ENCODE data around the gene SEM1. TPM values are rescaled to one million over a fixed set of nuclear protein-coding genes. Genes with fewer than 3 reads are reported as not detected.
"Not testable (repeated sequence)": the region's sequence is repeated elsewhere in the genome, so short reads cannot be mapped to it uniquely, and the experiment has no call there.

The SEM1 gene
- 171 TPM for polyA plus RNA-seq (2013, experiment 1 of 2)
- 206 TPM for polyA plus RNA-seq (2013, experiment 2 of 2)

- peaks cover 23% of the 10 kb centered on the region for H3K36me3 ChIP-seq (ENCODE audit: insufficient read depth, low read length)
- H3K9me3 ChIP-seq (ENCODE audit: insufficient read depth, low read depth, low read length) = peaks cover 13% of the 10 kb centered on the region; the same call in 1 of the 2 replicates
- H3K9ac ChIP-seq (ENCODE audit: low read depth, low read length) = peak within 1 kb of the TSS; percentile 89
- H3K4me3 ChIP-seq (ENCODE audit: low read length) = peak within 1 kb of the TSS; percentile 81
- no peaks in the 10 kb centered on the region for H3K27me3 ChIP-seq (ENCODE audit: insufficient read depth, low read length)
- peaks cover 11% of the 10 kb centered on the region for H3K4me1 ChIP-seq (ENCODE audit: insufficient read depth, low read length)
- WGBS = 7% methylated on average over 45 of the region's 46 CpGs
- peak within 1 kb of the TSS; percentile 81 for H3K27ac ChIP-seq (ENCODE audit: low read depth, low read length)
Observed at GRCh38 chr7:96709381-96710228, at the start of gene SEM1. SEM1 (minus strand) TSS chr7:96709846; CDS start chr7:96709763, 83 bp downstream.

GRCh38 chr7:96757880-96758279, 48.2 kb upstream of the SEM1 start:
- 92% methylated on average over 1 of the region's 1 CpG for WGBS
- H3K9ac ChIP-seq (ENCODE audit: low read depth, low read length); H3K4me1 ChIP-seq (ENCODE audit: insufficient read depth, low read length); H3K9me3 ChIP-seq (ENCODE audit: insufficient read depth, low read depth, low read length); H3K27me3 ChIP-seq (ENCODE audit: insufficient read depth, low read length); H3K36me3 ChIP-seq (ENCODE audit: insufficient read depth, low read length); H3K4me3 ChIP-seq (ENCODE audit: low read length); H3K27ac ChIP-seq (ENCODE audit: low read depth, low read length): not testable (repeated sequence)

- Histone ChIP-seq H3K9ac (ENCODE audit: low read depth, low read length) (no peak overlapping the region), H3K4me1 (ENCODE audit: insufficient read depth, low read length) (no peaks in the 10 kb centered on the region), H3K27ac (ENCODE audit: low read depth, low read length) (no peak overlapping the region), H3K27me3 (ENCODE audit: insufficient read depth, low read length) (no peaks in the 10 kb centered on the region), H3K9me3 (ENCODE audit: insufficient read depth, low read depth, low read length) (no peaks in the 10 kb centered on the region), H3K36me3 (ENCODE audit: insufficient read depth, low read length) (no peaks in the 10 kb centered on the region), H3K4me3 (ENCODE audit: low read length) (no peak overlapping the region)
- 87% methylated on average over 1 of the region's 2 CpGs for WGBS
Observed at GRCh38 chr7:96747418-96747940, 37.8 kb upstream of the SEM1 start.

- 51% methylated on average over 4 of the region's 4 CpGs for WGBS
- Histone ChIP-seq H3K27me3 (ENCODE audit: insufficient read depth, low read length) (no peaks in the 10 kb centered on the region), H3K9ac (ENCODE audit: low read depth, low read length) (no peak overlapping the region), H3K27ac (ENCODE audit: low read depth, low read length) (no peak overlapping the region), H3K4me1 (ENCODE audit: insufficient read depth, low read length) (peaks cover 18% of the 10 kb centered on the region), H3K4me3 (ENCODE audit: low read length) (no peak overlapping the region), H3K36me3 (ENCODE audit: insufficient read depth, low read length) (no peaks in the 10 kb centered on the region), H3K9me3 (ENCODE audit: insufficient read depth, low read depth, low read length) (no peaks in the 10 kb centered on the region)
Observed at GRCh38 chr7:96740130-96740529, 30.5 kb upstream of the SEM1 start.

GRCh38 chr7:96739609-96740008, 30.0 kb upstream of the SEM1 start:
- no peak overlapping the region for H3K9ac ChIP-seq (ENCODE audit: low read depth, low read length)
- H3K27me3 ChIP-seq (ENCODE audit: insufficient read depth, low read length) = no peaks in the 10 kb centered on the region
- no peaks in the 10 kb centered on the region for H3K36me3 ChIP-seq (ENCODE audit: insufficient read depth, low read length)
- H3K9me3 ChIP-seq (ENCODE audit: insufficient read depth, low read depth, low read length) = no peaks in the 10 kb centered on the region
- WGBS = 7% methylated on average over 1 of the region's 1 CpG
- no peak overlapping the region for H3K27ac ChIP-seq (ENCODE audit: low read depth, low read length)
- peaks cover 18% of the 10 kb centered on the region for H3K4me1 ChIP-seq (ENCODE audit: insufficient read depth, low read length)
- H3K4me3 ChIP-seq (ENCODE audit: low read length) = no peak overlapping the region

DNA sequence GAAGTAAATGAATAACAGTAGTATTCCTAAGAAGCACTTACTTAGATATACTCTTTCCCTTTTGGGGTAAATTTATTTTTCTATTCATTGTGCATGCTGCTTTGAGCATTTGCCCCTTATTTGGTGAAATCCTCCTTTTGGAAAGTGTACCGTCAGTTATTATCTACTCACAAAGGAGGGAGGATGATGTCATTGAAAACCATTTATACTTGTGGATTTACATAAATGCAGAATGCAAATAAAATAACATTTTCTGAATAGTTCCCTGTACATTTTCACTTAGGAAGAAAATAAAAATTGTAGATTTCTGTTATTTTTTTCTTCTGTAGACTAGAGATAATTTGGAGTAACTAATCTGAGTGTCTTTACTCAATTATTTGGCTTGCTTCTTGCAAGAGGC, 29.5 kb upstream of the SEM1 start:
- H3K27ac ChIP-seq (ENCODE audit: low read depth, low read length) = no peak overlapping the region
- no peak overlapping the region for H3K4me3 ChIP-seq (ENCODE audit: low read length)
- no peaks in the 10 kb centered on the region for H3K9me3 ChIP-seq (ENCODE audit: insufficient read depth, low read depth, low read length)
- peaks cover 18% of the 10 kb centered on the region for H3K4me1 ChIP-seq (ENCODE audit: insufficient read depth, low read length)
- WGBS = no CpG with 5 or more reads among the region's 1 CpG
- H3K36me3 ChIP-seq (ENCODE audit: insufficient read depth, low read length) = no peaks in the 10 kb centered on the region
- H3K27me3 ChIP-seq (ENCODE audit: insufficient read depth, low read length) = no peaks in the 10 kb centered on the region
- H3K9ac ChIP-seq (ENCODE audit: low read depth, low read length) = no peak overlapping the region

DNA sequence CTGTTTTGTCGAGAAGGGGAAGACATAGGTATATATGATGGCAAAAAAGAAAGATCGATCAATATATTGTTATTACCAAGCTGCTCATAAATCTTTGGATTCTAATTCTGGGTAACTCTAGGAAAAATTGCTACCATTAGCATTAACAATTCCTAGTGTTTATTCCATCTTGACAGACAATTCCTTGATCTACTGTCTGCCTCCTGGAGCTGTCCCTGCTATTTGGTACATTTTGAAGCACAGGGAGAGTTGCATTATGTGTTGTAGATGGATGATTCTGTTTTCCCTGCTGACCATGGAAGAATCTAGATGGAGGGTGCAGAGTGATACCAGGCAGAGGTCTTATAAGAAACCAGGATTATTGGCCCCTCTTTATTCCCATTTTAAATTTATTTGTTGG, 29.1 kb upstream of the SEM1 start:
- H3K36me3 ChIP-seq (ENCODE audit: insufficient read depth, low read length) = no peaks in the 10 kb centered on the region
- no peak overlapping the region for H3K27ac ChIP-seq (ENCODE audit: low read depth, low read length)
- H3K9ac ChIP-seq (ENCODE audit: low read depth, low read length) = no peak overlapping the region
- 100% methylated on average over 2 of the region's 2 CpGs for WGBS
- H3K27me3 ChIP-seq (ENCODE audit: insufficient read depth, low read length) = no peaks in the 10 kb centered on the region
- no peaks in the 10 kb centered on the region for H3K9me3 ChIP-seq (ENCODE audit: insufficient read depth, low read depth, low read length)
- peaks cover 18% of the 10 kb centered on the region for H3K4me1 ChIP-seq (ENCODE audit: insufficient read depth, low read length)
- no peak overlapping the region for H3K4me3 ChIP-seq (ENCODE audit: low read length)

GRCh38 chr7:96737545-96738050, 28.0 kb upstream of the SEM1 start:
- Histone ChIP-seq H3K9ac (ENCODE audit: low read depth, low read length) (no peak overlapping the region), H3K36me3 (ENCODE audit: insufficient read depth, low read length) (no peaks in the 10 kb centered on the region), H3K27me3 (ENCODE audit: insufficient read depth, low read length) (no peaks in the 10 kb centered on the region), H3K4me3 (ENCODE audit: low read length) (no peak overlapping the region), H3K27ac (ENCODE audit: low read depth, low read length) (no peak overlapping the region), H3K4me1 (ENCODE audit: insufficient read depth, low read length) (peaks cover 18% of the 10 kb centered on the region), H3K9me3 (ENCODE audit: insufficient read depth, low read depth, low read length) (no peaks in the 10 kb centered on the region)
- 94% methylated on average over 1 of the region's 3 CpGs for WGBS

DNA sequence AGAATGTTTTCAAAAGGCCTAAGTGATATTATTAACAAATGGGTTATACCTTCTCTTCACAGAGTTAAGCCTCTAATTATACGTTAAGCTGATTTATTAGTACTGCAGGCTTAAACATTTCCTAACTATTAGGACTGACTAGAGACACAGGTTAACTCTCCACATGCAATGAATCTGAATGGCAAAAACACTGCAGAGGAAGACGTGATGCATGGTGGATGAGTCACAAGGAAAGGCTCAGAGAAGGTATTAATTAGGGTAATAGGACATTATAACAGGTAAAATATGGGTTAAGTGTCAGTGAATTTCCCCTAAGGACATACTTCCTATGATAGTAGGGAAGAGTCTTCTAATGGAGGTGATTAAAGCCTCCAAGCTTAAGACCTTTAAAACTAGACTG, 24.7 kb upstream of the SEM1 start:
- Histone ChIP-seq H3K4me1 (ENCODE audit: insufficient read depth, low read length) (peaks cover 5% of the 10 kb centered on the region; the same call in 1 of the 2 replicates), H3K9me3 (ENCODE audit: insufficient read depth, low read depth, low read length) (no peaks in the 10 kb centered on the region), H3K36me3 (ENCODE audit: insufficient read depth, low read length) (no peaks in the 10 kb centered on the region), H3K4me3 (ENCODE audit: low read length) (no peak overlapping the region), H3K9ac (ENCODE audit: low read depth, low read length) (no peak overlapping the region), H3K27me3 (ENCODE audit: insufficient read depth, low read length) (no peaks in the 10 kb centered on the region), H3K27ac (ENCODE audit: low read depth, low read length) (no peak overlapping the region)
- WGBS = 60% methylated on average over 1 of the region's 2 CpGs

GRCh38 chr7:96729820-96730219, 20.2 kb upstream of the SEM1 start:
- Histone ChIP-seq H3K4me1 (ENCODE audit: insufficient read depth, low read length) (peaks cover 10% of the 10 kb centered on the region; the same call in 1 of the 2 replicates), H3K4me3 (ENCODE audit: low read length) (no peak overlapping the region), H3K27me3 (ENCODE audit: insufficient read depth, low read length) (no peaks in the 10 kb centered on the region), H3K9me3 (ENCODE audit: insufficient read depth, low read depth, low read length) (no peaks in the 10 kb centered on the region), H3K36me3 (ENCODE audit: insufficient read depth, low read length) (no peaks in the 10 kb centered on the region), H3K9ac (ENCODE audit: low read depth, low read length) (no peak overlapping the region), H3K27ac (ENCODE audit: low read depth, low read length) (no peak overlapping the region)
- WGBS = 100% methylated on average over 1 of the region's 2 CpGs

DNA sequence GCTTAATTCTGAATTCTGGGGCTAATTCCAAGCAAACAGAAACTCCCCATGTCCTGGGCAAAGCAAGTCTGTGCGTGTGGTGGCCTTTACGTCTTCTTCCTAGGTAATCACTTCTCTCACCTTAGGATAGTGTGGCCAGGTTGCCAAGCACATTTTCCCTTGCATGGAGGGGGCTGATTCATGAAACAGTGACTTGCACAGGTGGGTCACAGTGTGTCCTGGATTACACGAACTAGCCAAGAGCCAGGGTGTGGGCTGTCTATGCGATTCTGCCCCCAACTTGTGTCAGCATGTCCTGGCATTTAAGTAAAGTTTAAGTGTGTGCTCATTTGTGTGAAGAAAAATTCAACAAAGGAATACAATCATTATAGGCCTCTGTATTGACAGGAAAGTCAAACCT, 18.5 kb upstream of the SEM1 start:
- Histone ChIP-seq H3K4me1 (ENCODE audit: insufficient read depth, low read length) (peaks cover 22% of the 10 kb centered on the region), H3K27me3 (ENCODE audit: insufficient read depth, low read length) (no peaks in the 10 kb centered on the region), H3K27ac (ENCODE audit: low read depth, low read length) (no peak overlapping the region), H3K36me3 (ENCODE audit: insufficient read depth, low read length) (no peaks in the 10 kb centered on the region), H3K9me3 (ENCODE audit: insufficient read depth, low read depth, low read length) (no peaks in the 10 kb centered on the region), H3K4me3 (ENCODE audit: low read length) (no peak overlapping the region), H3K9ac (ENCODE audit: low read depth, low read length) (no peak overlapping the region)
- WGBS = 94% methylated on average over 4 of the region's 4 CpGs

Data from HUES64 (cell line).